ENCODE results near the gene MYO7A. TPM values are rescaled to one million over a fixed set of nuclear protein-coding genes. Genes with fewer than 3 reads are reported as not detected.

Gene MYO7A
- total RNA-seq, 1 experiment from 2014 or later = 2.5 TPM

GRCh38 chr11:77122576-77123212 is 5.4 kb upstream of the MYO7A start:
- CTCF ChIA-PET = interaction anchor here (1.4 to 2.2 kb wide), 2 partner anchors 9 to 66 kb away, joined by 3 to 11 read pairs; no protein-coding TSS in a partner anchor
- POLR2A ChIA-PET = no interaction called here
- H3K4me3 Mint-ChIP-seq = no peak overlapping the region
- no peaks in the 10 kb centered on the region for H3K9me3 Mint-ChIP-seq
- DNase-seq (ENCODE audit: low spot score) = no peak
- peaks cover 3% of the 10 kb centered on the region; the same call in 1 of the 2 replicates for H3K36me3 Mint-ChIP-seq
- ATAC-seq = no peak
- TF ChIP-seq TEAD1 (CRISPR knock-in tag; IDR thresholded peaks at IDR 0.05) (no peak), NFYB (CRISPR knock-in tag; conservative IDR thresholded peaks at IDR 0.05; ENCODE audit: low read depth) (no peak), CREB1 (CRISPR knock-in tag; IDR thresholded peaks at IDR 0.05) (no peak), E2F4 (CRISPR knock-in tag; IDR thresholded peaks at IDR 0.05; ENCODE audit: borderline replicate concordance, low read depth) (no peak), ZNF396 (CRISPR knock-in tag; IDR thresholded peaks at IDR 0.05; ENCODE audit: borderline replicate concordance) (no peak), ZMAT4 (CRISPR knock-in tag; IDR thresholded peaks at IDR 0.05) (no peak), HMGXB4 (CRISPR knock-in tag; IDR thresholded peaks at IDR 0.05) (no peak), ERG (CRISPR knock-in tag; IDR thresholded peaks at IDR 0.05) (no peak), NR1H2 (CRISPR knock-in tag; IDR thresholded peaks at IDR 0.05) (no peak), ATF2 (CRISPR knock-in tag; IDR thresholded peaks at IDR 0.05; ENCODE audit: borderline replicate concordance, low read depth) (no peak), OVOL2 (CRISPR knock-in tag; IDR thresholded peaks at IDR 0.05; ENCODE audit: borderline replicate concordance) (no peak), CDX4 (CRISPR knock-in tag; IDR thresholded peaks at IDR 0.05; ENCODE audit: borderline replicate concordance) (no peak), FOXK1 (CRISPR knock-in tag; IDR thresholded peaks at IDR 0.05) (no peak), ZNF232 (CRISPR knock-in tag; IDR thresholded peaks at IDR 0.05) (no peak), ZNF121 (CRISPR knock-in tag; IDR thresholded peaks at IDR 0.05) (no peak), SMAD3 (CRISPR knock-in tag; IDR thresholded peaks at IDR 0.05; ENCODE audit: borderline replicate concordance) (no peak), ZNF263 (CRISPR knock-in tag; IDR thresholded peaks at IDR 0.05; ENCODE audit: low read depth) (no peak), ESRRA (CRISPR knock-in tag; IDR thresholded peaks at IDR 0.05; ENCODE audit: borderline replicate concordance) (no peak)
- no peak overlapping the region for H3K27ac Mint-ChIP-seq
- no peaks in the 10 kb centered on the region for H3K27me3 Mint-ChIP-seq (ENCODE audit: low read depth)
- peaks cover 13% of the 10 kb centered on the region for H3K4me1 Mint-ChIP-seq

GRCh38 chr11:77123591-77123990 is 4.5 kb upstream of the MYO7A start:
- no peaks in the 10 kb centered on the region for H3K9me3 Mint-ChIP-seq
- DNase-seq (ENCODE audit: low spot score) = no peak
- 0 out of 2 replicates have a peak overlapping the region, but pooled peaks have one; percentile 19 for H3K27ac Mint-ChIP-seq
- H3K4me1 Mint-ChIP-seq = peaks cover 21% of the 10 kb centered on the region
- H3K27me3 Mint-ChIP-seq (ENCODE audit: low read depth) = no peaks in the 10 kb centered on the region
- ChIA-PET POLR2A (no interaction called here), CTCF (interaction anchor here (2.2 kb wide), 1 partner anchor 10 kb away, joined by 11 read pairs; no protein-coding TSS in a partner anchor)
- ATAC-seq = no peak
- H3K36me3 Mint-ChIP-seq = peaks cover 3% of the 10 kb centered on the region; the same call in 1 of the 2 replicates
- no peak overlapping the region for H3K4me3 Mint-ChIP-seq
- no peak for TF ChIP-seq ATF1 (CRISPR knock-in tag; IDR thresholded peaks at IDR 0.05)
- no peak for TF ChIP-seq PRRX2 (CRISPR knock-in tag; IDR thresholded peaks at IDR 0.05)
- no peak for TF ChIP-seq MAX (CRISPR knock-in tag; IDR thresholded peaks at IDR 0.05)
- no peak for TF ChIP-seq CREM (CRISPR knock-in tag; IDR thresholded peaks at IDR 0.05)
- no peak for TF ChIP-seq USF1 (CRISPR knock-in tag; IDR thresholded peaks at IDR 0.05)
- no peak for TF ChIP-seq ZNF396 (CRISPR knock-in tag; IDR thresholded peaks at IDR 0.05; ENCODE audit: borderline replicate concordance)
- no peak for TF ChIP-seq ATF2 (CRISPR knock-in tag; IDR thresholded peaks at IDR 0.05; ENCODE audit: borderline replicate concordance, low read depth)
